H1 (cell line): ENCODE results near the gene SERINC5. TPM values are rescaled to one million over a fixed set of nuclear protein-coding genes. Genes with fewer than 3 reads are reported as not detected.

Experiments
- BRCA1 ChIP-seq: IDR thresholded peaks from 2 replicates; pipeline ENCODE4 v1.6.1; 2012; ENCODE audit warnings: low read depth, low read length, improper control_type of control experiment
- CHD2 ChIP-seq: IDR thresholded peaks from 2 replicates; pipeline ENCODE4 v1.6.1; 2012; ENCODE audit warnings: low read length, improper control_type of control experiment
- CHD7 ChIP-seq: fragments of 300-600 bp; sonication (generic); IDR thresholded peaks from 2 replicates; pipeline ENCODE4 v1.7.1; 2012; ENCODE audit warnings: low read length, moderate library complexity, mild to moderate bottlenecking, inconsistent platforms; ENCODE audit not compliant: insufficient replicate concordance
- JUN ChIP-seq: IDR thresholded peaks from 2 replicates; pipeline ENCODE4 v1.6.1; 2011; ENCODE audit warnings: low read depth, mild to moderate bottlenecking, improper control_type of control experiment, low read length
- JUND ChIP-seq: IDR thresholded peaks from 2 replicates; pipeline ENCODE4 v1.6.1; 2011; ENCODE audit warnings: mild to moderate bottlenecking, improper control_type of control experiment, low read length
- SAP30 ChIP-seq: fragments of 300-600 bp; sonication (generic); IDR thresholded peaks from 2 replicates; pipeline ENCODE4 v1.7.1; 2012; ENCODE audit warnings: low read length, moderate library complexity, mild to moderate bottlenecking, inconsistent platforms; ENCODE audit not compliant: insufficient read depth, insufficient replicate concordance
- TAF7 ChIP-seq: optimal IDR thresholded peaks from 2 replicates; pipeline ENCODE3; 2011; ENCODE audit warnings: low read depth, mild to moderate bottlenecking, inconsistent platforms, low read length, moderate library complexity, borderline replicate concordance
- polyA plus RNA-seq, 7 experiments: library from polyadenylated mRNA; depleted of rRNA in 3 of 7; stranded (reverse) in 5 of 7; unstranded in 2 of 7; fragments of >200 nt in 5 of 7; fragments of 200-250 nt in 2 of 7; gene quantifications; 1 replicate in 5 of 7; 2 replicates in 1 of 7; 4 replicates in 1 of 7; pipeline versions ENCODE4 v1.2.1 to v1.2.3, GENCODE V29; 2011 to 2013; ENCODE audit warnings: missing spikeins in 2 of 7, mixed read lengths in 2 of 7
- total RNA-seq: library from RNA; stranded (reverse); fragmentation: NEBNext Ultra II Directional; extraction: Animal tissue kit (Norgen Biotek cat#: 25700); gene quantifications from 2 replicates; pipeline ENCODE4 v1.2.1, GENCODE V29; 2021

SERINC5 gene
- total and polyA plus RNA-seq, 2 of the 8 experiments (the other 6 are each of a cell fraction or from before 2014, with no cell fraction given) = 32.2 to 149 TPM

GRCh38 chr5:80078921-80079320 lies 176.9 kb downstream of the SERINC5 start (continued):
- TF ChIP-seq CHD7 (no peak), JUN (no peak), SAP30 (no peak), JUND (no peak), TAF7 (no peak), BRCA1 (no peak), CHD2 (no peak)
